ENCODE results near the gene DNAJC8.

DNA sequence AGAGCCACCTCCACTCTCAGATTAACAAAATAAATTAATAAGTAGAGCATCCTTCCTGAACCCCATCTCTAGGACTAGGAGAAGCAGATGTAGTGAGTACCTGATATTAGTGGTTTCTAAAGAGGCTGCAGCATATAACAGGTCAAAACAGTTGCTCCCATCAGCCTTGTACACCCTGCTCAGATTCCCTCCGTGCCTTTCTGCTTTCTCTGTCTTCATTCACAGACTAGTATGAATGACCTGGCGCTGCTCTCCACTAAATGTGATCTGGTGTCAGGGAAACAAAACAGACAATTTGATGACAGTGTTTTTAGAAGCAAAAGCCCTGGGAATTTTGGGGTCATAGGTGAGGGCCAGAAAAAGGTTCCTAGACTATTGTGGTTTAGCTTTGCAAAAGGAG lies 34.8 kb upstream of the DNAJC8 start:
- TF ChIP-seq, protein P1, sequence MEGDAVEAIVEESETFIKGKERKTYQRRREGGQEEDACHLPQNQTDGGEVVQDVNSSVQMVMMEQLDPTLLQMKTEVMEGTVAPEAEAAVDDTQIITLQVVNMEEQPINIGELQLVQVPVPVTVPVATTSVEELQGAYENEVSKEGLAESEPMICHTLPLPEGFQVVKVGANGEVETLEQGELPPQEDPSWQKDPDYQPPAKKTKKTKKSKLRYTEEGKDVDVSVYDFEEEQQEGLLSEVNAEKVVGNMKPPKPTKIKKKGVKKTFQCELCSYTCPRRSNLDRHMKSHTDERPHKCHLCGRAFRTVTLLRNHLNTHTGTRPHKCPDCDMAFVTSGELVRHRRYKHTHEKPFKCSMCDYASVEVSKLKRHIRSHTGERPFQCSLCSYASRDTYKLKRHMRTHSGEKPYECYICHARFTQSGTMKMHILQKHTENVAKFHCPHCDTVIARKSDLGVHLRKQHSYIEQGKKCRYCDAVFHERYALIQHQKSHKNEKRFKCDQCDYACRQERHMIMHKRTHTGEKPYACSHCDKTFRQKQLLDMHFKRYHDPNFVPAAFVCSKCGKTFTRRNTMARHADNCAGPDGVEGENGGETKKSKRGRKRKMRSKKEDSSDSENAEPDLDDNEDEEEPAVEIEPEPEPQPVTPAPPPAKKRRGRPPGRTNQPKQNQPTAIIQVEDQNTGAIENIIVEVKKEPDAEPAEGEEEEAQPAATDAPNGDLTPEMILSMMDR (IDR thresholded peaks at IDR 0.05), result no peak
- TF ChIP-seq POLR2A (IDR thresholded peaks at IDR 0.05), result no peak

Measured in uterus (tissue), 2 donors.